Stomach (tissue), 4 donors: Measurements from ENCODE around the gene SENP7.

ENCODE experiments used
- EP300 ChIP-seq: sonication (generic); formaldehyde crosslinking; IDR thresholded peaks from one replicate; pipeline ENCODE4 v1.6.1; 2017; ENCODE audit warnings: antibody characterized with exemption
- POLR2A ChIP-seq, 4 donors: fragments of 450-650 bp; IDR thresholded peaks; one replicate each; pipeline ENCODE4 v1.6.1; 2016; ENCODE audit warnings: antibody characterized with exemption in 4 of 4, control low read depth in 2 of 4, mild to moderate bottlenecking in 1 of 4, moderate library complexity in 1 of 4
- POLR2AphosphoS5 ChIP-seq, 3 donors: sonication (generic); formaldehyde crosslinking; IDR thresholded peaks; one replicate each; pipeline ENCODE4 v1.6.1; 2016; ENCODE audit warnings: antibody characterized with exemption in 3 of 3
- TF ChIP-seq, protein P1 (sequence below), 7 experiments: fragments of 450-650 bp in 4 of 7; fragments of 200-600 bp in 3 of 7; sonication (generic) in 3 of 7; IDR thresholded peaks; one replicate each; pipeline ENCODE4 v1.5.1; 2016 to 2019; ENCODE audit warnings: antibody characterized with exemption in 7 of 7, control low read depth in 2 of 7, mild to moderate bottlenecking in 1 of 7

DNA sequence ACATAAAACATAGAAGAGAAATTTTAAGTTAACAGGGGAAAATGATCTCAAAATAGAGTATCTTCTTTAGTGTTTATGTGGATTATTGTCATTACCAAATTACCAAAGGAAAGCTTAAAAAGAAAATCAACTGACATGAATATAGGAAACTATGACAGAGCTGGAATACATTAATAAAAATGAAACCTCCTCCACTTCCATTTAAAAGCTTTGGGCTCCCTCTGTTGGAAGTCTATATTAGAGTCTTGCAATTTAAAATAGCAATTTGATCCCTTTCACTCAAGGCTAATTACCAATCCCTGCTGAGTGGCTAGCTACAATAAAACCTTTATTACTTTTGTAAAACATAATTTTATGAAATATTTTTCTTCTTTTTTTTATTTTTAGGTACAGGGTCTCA lies 131.2 kb downstream of the SENP7 start:
- TF ChIP-seq POLR2A (IDR thresholded peaks at IDR 0.05) (no peak), EP300 (no peak), POLR2AphosphoS5 (IDR thresholded peaks at IDR 0.05) (no peak)
- TF ChIP-seq, protein P1, sequence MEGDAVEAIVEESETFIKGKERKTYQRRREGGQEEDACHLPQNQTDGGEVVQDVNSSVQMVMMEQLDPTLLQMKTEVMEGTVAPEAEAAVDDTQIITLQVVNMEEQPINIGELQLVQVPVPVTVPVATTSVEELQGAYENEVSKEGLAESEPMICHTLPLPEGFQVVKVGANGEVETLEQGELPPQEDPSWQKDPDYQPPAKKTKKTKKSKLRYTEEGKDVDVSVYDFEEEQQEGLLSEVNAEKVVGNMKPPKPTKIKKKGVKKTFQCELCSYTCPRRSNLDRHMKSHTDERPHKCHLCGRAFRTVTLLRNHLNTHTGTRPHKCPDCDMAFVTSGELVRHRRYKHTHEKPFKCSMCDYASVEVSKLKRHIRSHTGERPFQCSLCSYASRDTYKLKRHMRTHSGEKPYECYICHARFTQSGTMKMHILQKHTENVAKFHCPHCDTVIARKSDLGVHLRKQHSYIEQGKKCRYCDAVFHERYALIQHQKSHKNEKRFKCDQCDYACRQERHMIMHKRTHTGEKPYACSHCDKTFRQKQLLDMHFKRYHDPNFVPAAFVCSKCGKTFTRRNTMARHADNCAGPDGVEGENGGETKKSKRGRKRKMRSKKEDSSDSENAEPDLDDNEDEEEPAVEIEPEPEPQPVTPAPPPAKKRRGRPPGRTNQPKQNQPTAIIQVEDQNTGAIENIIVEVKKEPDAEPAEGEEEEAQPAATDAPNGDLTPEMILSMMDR (IDR thresholded peaks at IDR 0.05) = peak in 4 of 7 experiments; percentile 18 to 35 (median 28)
